GM21367 (cell line): ENCODE measurements around the gene NAP1L5.

Source experiments
- ATAC-seq: cut with Tn5 transposase; IDR thresholded peaks from one replicate; pipeline ENCODE4 v1.9.1; 2021; ENCODE audit not compliant: unreplicated experiment

NAP1L5 gene

DNA sequence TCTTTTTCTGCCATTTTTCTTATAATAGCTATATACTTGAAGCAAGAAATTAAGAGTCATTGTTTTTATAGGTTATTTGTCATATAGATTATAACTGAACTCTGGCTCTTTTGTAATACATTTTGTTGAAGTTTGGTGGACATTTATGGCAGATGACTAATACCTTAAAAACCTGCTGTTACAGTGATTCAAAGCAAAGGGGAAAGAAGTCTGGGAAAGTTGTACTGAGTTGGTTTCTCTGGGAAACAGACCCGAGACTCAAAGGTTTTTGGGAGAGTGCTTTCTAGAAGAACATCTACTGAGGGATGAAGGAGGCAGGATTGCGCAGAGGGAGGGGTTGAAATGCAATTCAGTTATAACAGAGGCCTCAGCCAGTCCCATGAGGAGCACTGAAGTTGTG, 35.9 kb downstream of the NAP1L5 start:
- no peak for ATAC-seq

DNA sequence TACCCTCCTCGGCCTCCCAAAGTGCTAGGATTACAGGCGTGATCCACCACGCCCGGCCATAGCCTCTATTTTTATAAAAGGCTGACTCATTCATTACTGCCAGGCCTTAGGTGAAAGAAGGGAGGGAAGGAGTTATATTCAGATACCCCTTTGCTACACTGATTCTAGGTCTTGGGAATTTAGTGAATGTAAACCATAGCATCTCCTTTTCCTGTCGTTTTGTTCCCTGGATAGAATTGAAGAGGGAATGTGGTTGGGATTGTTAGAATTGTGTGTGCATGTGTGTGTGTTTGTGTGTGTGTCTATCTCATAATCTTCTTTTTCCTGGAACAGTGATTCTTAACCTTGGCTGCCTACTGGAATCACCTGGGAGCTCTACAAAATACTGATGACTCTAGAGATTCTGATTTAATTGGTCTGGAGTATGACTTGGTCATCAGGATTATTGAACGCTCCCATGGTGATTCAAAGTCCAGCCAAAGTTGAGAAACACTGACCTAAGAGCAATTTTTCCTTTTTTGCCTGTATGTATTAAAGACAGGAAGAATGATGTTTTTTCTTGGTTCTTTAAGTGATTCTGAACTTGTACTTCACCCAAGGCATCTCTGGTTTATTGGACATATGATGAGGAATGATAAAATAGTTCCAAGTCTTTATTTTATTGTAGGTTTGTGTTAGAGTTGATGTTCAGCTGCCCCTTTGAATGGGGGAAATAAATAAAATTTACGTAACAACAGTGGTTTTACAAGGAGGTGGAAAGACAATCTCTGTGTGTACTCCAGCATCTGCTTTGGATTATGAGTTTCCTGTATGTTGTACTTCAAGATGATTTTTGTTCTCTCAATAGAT, 37.0 kb downstream of the NAP1L5 start:
- ATAC-seq = no peak

DNA sequence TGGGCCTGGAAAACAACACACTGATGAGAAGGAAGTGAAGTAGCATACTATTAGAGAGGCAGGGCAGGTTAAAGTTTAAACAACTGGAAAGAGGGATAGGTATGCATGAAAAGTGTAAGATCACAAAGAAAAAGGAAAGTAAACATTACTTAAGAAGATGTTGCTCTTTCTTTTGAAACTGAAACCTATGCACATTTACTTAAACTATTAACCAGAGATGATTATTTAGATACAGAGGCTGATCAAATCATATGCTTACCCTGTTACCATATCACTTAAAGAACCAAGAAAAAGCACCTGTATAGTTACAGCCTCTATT, 37.8 kb downstream of the NAP1L5 start:
- ATAC-seq = no peak

DNA sequence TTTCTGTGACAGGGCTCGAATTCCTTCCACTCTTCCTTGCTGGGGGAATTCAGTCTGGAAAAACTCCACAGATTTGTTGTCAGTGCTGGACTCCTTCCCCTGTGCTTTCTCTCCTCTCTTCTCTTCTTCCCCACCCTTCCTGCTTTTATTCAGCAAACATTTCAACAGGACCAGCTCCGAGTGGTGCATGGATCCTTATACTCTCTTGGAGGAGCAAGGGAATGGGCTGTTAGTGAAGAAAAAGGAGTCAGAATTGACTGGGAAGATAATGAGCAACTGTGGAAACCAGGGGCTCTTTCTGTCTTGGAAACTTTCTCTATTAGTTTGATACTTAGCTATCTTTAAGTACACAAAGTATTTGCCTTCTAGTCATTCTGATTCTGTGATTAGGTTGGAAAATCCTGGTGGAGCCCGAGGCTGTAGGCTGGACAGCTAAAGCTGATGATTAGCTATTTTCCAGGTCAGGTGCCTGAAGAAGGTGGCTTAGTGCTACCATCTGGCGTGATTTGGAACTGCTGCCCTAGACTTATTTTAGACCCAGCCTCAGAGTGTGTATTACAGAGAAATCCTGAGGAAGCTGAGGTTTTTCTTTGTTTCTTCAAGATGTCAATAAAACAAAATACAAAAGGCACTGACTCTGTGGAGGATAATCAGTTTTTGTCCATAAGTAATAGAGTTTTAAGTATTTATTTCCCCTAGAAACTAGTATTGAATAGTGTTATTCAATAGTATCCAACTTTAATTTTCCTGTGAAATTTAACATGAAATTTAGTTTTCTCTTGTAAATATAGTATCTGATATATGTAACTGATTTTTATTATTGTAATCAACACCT, 38.4 kb downstream of the NAP1L5 start:
- peak; percentile 88 for ATAC-seq

DNA sequence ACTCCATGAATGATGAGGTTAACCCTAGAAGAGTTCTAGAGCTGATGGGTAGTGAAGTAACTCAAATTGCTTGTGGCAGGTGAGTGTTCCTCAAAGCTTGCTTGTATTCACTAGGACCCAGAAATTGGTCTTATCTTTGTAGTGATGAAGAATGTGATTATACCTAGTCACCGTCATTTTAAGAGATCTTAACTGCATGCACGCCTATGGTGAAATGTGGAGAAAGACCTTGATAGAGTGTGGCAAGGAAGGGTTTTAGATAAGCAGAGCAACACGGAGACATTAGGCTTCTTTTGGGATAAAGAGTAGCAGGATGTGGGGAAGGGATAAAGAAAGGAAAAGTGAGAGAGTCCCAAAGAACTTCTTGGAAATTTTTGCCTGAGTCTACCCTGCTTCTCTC, 42.4 kb downstream of the NAP1L5 start:
- ATAC-seq = no peak

DNA sequence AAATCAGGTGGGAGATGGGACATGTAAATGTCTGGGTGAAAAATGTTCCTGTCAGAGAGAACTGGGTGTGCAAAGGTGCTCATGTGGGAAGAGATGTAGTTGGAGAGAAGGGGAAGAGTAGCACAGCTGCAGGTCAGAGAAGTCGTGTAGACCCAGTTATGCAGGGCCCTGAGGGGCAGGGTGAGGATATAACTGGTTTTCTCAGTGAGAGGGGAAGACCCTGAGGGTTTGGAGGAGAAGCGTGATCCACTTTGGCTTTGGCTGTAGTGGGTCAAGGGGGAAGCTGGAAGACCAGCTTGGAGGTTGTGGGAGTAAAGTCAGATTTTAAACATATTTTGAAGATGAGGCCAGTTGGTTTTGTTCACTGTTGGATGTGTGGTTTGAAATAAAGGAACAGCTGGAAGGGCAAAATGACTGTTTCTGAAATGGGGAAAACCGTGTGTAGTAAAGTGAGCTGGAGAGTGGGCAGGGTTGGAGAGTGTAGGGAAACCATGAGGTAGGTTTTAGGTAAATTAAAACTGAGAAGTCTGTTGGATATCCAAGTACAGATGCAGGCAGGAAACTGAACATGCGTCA, 44.2 kb downstream of the NAP1L5 start:
- no peak for ATAC-seq

DNA sequence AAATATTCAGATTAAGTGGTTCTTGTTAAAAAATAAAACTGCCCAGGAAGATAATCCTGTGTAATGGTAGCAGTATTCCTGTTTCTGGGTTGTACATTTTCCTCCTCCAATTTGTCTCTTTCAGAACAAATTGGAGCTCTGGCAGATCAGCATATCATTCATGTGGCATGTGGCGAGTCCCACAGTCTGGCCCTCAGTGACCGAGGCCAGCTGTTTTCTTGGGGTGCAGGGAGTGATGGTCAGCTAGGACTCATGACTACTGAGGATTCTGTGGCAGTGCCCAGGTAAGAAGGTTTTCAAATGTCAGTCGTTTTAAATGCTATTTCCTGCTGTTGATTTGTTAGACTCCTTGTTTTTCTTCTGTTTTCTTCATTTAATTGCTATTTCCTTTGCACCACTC, 47.9 kb downstream of the NAP1L5 start:
- no peak for ATAC-seq

DNA sequence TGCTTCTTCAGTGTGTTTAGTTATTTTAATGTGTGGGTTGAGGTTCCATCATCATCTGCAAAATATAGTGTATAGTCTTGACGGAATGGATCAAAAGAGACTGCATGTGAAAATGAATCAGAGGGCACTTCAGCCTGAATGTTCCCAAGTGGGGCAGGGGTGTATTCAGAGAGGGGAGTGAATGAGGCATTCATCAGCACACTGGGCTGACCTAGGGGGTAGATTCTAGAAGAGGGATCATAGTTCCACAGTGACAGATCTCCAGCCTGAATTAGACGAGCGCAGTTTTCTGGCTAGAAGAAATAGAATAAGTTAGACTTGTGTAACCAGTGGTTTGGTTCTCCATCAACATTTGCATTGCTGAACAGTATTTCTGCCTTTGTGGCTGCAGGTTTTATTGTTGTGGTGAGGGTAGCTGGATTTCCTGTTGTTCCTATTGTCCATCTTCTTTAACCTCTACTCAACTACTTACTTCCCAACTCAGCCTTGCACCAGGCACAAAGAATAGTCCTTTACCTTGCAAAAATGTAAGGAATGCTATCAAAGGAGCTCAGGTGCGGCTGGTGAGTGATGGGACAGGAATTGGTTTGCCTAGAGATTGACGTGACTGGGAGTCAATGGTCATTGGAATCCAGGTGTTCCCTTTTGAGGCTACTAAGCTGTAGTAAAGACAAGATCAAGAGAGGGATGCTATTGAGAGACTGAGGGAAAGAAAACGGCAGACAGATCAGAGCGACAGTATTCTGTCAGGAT, 50.9 kb downstream of the NAP1L5 start:
- no peak for ATAC-seq

DNA sequence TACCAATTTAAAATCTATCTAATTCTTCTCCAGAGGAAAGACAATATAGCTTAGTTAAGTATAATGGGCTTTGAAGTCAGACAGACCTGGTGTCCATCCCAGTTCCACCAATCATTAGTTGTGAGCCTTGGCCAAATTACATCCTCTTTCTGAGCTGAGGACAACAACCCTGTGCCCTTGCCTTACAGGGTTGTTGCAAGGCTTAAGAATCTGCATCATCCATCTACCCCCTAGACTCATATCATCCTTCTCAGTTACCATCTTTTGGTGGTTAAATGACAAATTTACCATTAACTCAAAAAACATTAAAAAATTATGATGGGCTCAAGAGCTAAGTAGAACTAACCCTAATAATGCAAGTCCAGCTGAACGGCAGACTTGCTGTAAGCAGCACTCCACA, 51.6 kb downstream of the NAP1L5 start:
- ATAC-seq = no peak
